HepG2 (cell line): Measurements from ENCODE around the gene DNLZ. TPM values are rescaled to one million over a fixed set of nuclear protein-coding genes. Genes with fewer than 3 reads are reported as not detected.
"Not testable (repeated sequence)": the region's sequence is repeated elsewhere in the genome, so short reads cannot be mapped to it uniquely, and the experiment has no call there.

ENCODE experiments used
- ATAC-seq: fragments of 200-7000 bp; cut with Tn5 transposase; 3 replicates; pipeline ENCODE4 v1.9.1; 2020; ENCODE audit warnings: mild to moderate bottlenecking, moderate library complexity
- BruUV-seq: library from RNA; stranded (reverse); fragments of 400-500 nt; replicated peaks from 2 replicates; lab custom pipeline; 2021; lab: Mats Ljungman, UMichigan
- CTCF ChIA-PET: fragments of 300-600 bp; formaldehyde crosslinking; extraction: SDS; loops from one replicate; lab custom pipeline; 2021; ENCODE audit warnings: low total read pairs, inconsistent platforms, low intra/inter-chr PET ratio; lab: Yijun Ruan, JAX
- POLR2A ChIA-PET: fragments of 350-600 bp; sonication (Branson Sonifier 250); formaldehyde crosslinking; loops from one replicate; lab custom pipeline; 2020; ENCODE audit warnings: antibody characterized with exemption, inconsistent platforms; lab: Yijun Ruan, JAX
- DNase-seq: peaks from one replicate; pipeline ENCODE4 v3.0.0-alpha.2; 2015; ENCODE audit warnings: low spot score
- FAIRE-seq: peaks from 3 replicates; lab custom pipeline; 2011; peaks lifted over from hg19 to GRCh38; lab: Jason Lieb, UNC
- H2AFZ ChIP-seq: one replicate; pipeline ENCODE4 v1.6.1; 2011; ENCODE audit warnings: low read length, inconsistent platforms
- H3K27ac ChIP-seq: fragments of 300-600 bp; 3 replicates; pipeline ENCODE4 v1.8.0; 2011; ENCODE audit warnings: mixed run types, mild to moderate bottlenecking, mixed read lengths, low read length, inconsistent platforms; ENCODE audit not compliant: insufficient read depth; ENCODE audit errors: extremely low read length
- H3K27me3 ChIP-seq, 2 experiments: fragments of 200-600 bp in 1 of 2; 2 replicates in 1 of 2; 3 replicates in 1 of 2; pipeline versions ENCODE4 v1.6.0 to v1.8.0; 2011; ENCODE audit warnings: low read length in 2 of 2, mild to moderate bottlenecking in 2 of 2, moderate library complexity in 2 of 2, inconsistent platforms in 1 of 2; ENCODE audit not compliant: insufficient read depth in 2 of 2, control insufficient read depth in 1 of 2
- H3K36me3 ChIP-seq, 2 experiments: fragments of 200-600 bp in 1 of 2; replicated peaks in 1 of 2; 2 replicates in 1 of 2; 3 replicates in 1 of 2; pipeline versions ENCODE4 v1.5.1 to v1.8.0; 2011; ENCODE audit warnings: low read length in 2 of 2, inconsistent platforms in 1 of 2; ENCODE audit not compliant: insufficient read depth in 2 of 2, control insufficient read depth in 1 of 2
- H3K4me1 ChIP-seq: 2 replicates; pipeline ENCODE4 v1.5.1; 2012; ENCODE audit warnings: low read length, inconsistent platforms; ENCODE audit not compliant: insufficient read depth
- H3K4me2 ChIP-seq: 2 replicates; pipeline ENCODE4 v1.6.0; 2011; ENCODE audit warnings: low read depth, low read length, inconsistent platforms
- H3K4me3 ChIP-seq, 3 experiments: fragments of 200-600 bp in 1 of 3; sonication (generic), shearing (Covaris generic) in 1 of 3; replicated peaks in 1 of 3; 2 replicates each; pipeline ENCODE4 v1.5.1; 2011 to 2016; ENCODE audit warnings: low read length in 3 of 3, inconsistent platforms in 2 of 3, low read depth in 2 of 3, mild to moderate bottlenecking in 2 of 3, control low read depth in 1 of 3, mixed read lengths in 1 of 3; ENCODE audit not compliant: insufficient read depth in 1 of 3
- H3K79me2 ChIP-seq: one replicate; pipeline ENCODE4 v1.6.1; 2011; ENCODE audit warnings: low read length, inconsistent platforms; ENCODE audit not compliant: insufficient read depth
- H3K9ac ChIP-seq: 2 replicates; pipeline ENCODE4 v1.6.0; 2011; ENCODE audit warnings: mild to moderate bottlenecking, low read depth, low read length, inconsistent platforms; ENCODE audit not compliant: insufficient read depth
- H3K9me3 ChIP-seq: 2 replicates; pipeline ENCODE4 v1.5.1; 2012; ENCODE audit warnings: mild to moderate bottlenecking, low read length
- H4K20me1 ChIP-seq: 2 replicates; pipeline ENCODE4 v1.6.0; 2011; ENCODE audit warnings: inconsistent platforms, mild to moderate bottlenecking, low read length, moderate library complexity; ENCODE audit not compliant: insufficient read depth
- CCAR2 ChIP-seq: fragments of 200-400 bp; formaldehyde crosslinking; optimal IDR thresholded peaks from 2 replicates; pipeline ENCODE3; 2018; ENCODE audit warnings: low read depth, mild to moderate bottlenecking, low read length, moderate library complexity
- FOXK2 ChIP-seq: fragments of 450-650 bp; IDR thresholded peaks from 2 replicates; pipeline ENCODE4 v1.6.1; 2016
- PLSCR1 ChIP-seq: sonication (generic); formaldehyde crosslinking; IDR thresholded peaks from 2 replicates; pipeline ENCODE4 v1.5.0; 2020; ENCODE audit warnings: missing genetic modification reagents, mild to moderate bottlenecking, borderline replicate concordance
- RERE ChIP-seq: IDR thresholded peaks from 2 replicates; pipeline ENCODE4 v1.6.1; 2016; ENCODE audit warnings: low read depth, missing genetic modification reagents, missing compliant biosample characterization
- REXO4 ChIP-seq: sonication (generic); formaldehyde crosslinking; IDR thresholded peaks from 2 replicates; pipeline ENCODE4 v1.8.0; 2022; ENCODE audit warnings: missing genetic modification reagents, mild to moderate bottlenecking, borderline replicate concordance
- WGBS: methylation state at CpG from one replicate; pipeline ENCODE4 v1.1.6; 2017; ENCODE audit warnings: low lambda C conversion rate; 5-methylcytosine and 5-hydroxymethylcytosine counted together
- in situ Hi-C: cut with HindIII; loops from 2 replicates; pipeline ENCODE4 v1.10.0; 2017; ENCODE audit warnings: low pct_unique_long_range_greater_than_20kb; ENCODE audit not compliant: extremely low pct_ligation_motif_present
- intact Hi-C: fragments of 100-400 bp; cut with micrococcal nuclease; formaldehyde crosslinking; loops from one replicate; pipeline ENCODE4 v1.10.0; 2022; ENCODE audit not compliant: unreplicated experiment
- polyA plus RNA-seq, 8 experiments: library from polyadenylated mRNA; depleted of rRNA in 3 of 8; stranded (reverse) in 7 of 8; unstranded in 1 of 8; fragments of >200 nt; fragmentation: Illumina TruSeq in 4 of 8; extraction: Trizol in 4 of 8; gene quantifications; 2 replicates each; pipeline versions ENCODE4 v1.2.1 to v1.2.3, GENCODE V29; 2011 to 2016; ENCODE audit warnings: low read depth in 4 of 8, missing spikeins in 1 of 8, mixed read lengths in 1 of 8; ENCODE audit not compliant: insufficient read depth in 1 of 8
- total RNA-seq, 5 experiments: library from RNA; depleted of rRNA; stranded (reverse); fragments of >200 nt; fragmentation: Illumina TruSeq; extraction: Trizol; gene quantifications; 2 replicates each; pipeline ENCODE4 v1.2.3, GENCODE V29; 2016; ENCODE audit warnings: low read depth in 1 of 5

DNLZ gene
- total and polyA plus RNA-seq, 2 of the 13 experiments (the other 11 are each of a cell fraction or from before 2014, with no cell fraction given) = 3.4 to 8.0 TPM

GRCh38 chr9:136319955-136320354, 43.6 kb downstream of the DNLZ start:
- FAIRE-seq, BruUV-seq, ATAC-seq, H3K9ac ChIP-seq, CTCF ChIA-PET, in situ Hi-C loops, H3K79me2 ChIP-seq, H3K4me2 ChIP-seq, H4K20me1 ChIP-seq, H3K36me3 ChIP-seq, intact Hi-C loops, POLR2A ChIA-PET, DNase-seq, H2AFZ ChIP-seq, H3K27ac ChIP-seq, H3K4me3 ChIP-seq: not testable (repeated sequence)
- H3K27me3 ChIP-seq = peaks cover 9 to 36% of the 10 kb centered on the region in 2 experiments
- peaks cover 13% of the 10 kb centered on the region for H3K4me1 ChIP-seq
- 57% methylated on average over 3 of the region's 3 CpGs for WGBS
- peaks cover 11% of the 10 kb centered on the region for H3K9me3 ChIP-seq

- CTCF ChIA-PET, BruUV-seq, H4K20me1 ChIP-seq, H3K36me3 ChIP-seq, H3K79me2 ChIP-seq, intact Hi-C loops, FAIRE-seq, H2AFZ ChIP-seq, ATAC-seq, in situ Hi-C loops, POLR2A ChIA-PET, H3K4me3 ChIP-seq, H3K9ac ChIP-seq, H3K4me2 ChIP-seq, DNase-seq, H3K27ac ChIP-seq: not testable (repeated sequence)
- H3K4me1 ChIP-seq = peaks cover 13% of the 10 kb centered on the region
- peaks cover 16% of the 10 kb centered on the region for H3K9me3 ChIP-seq
- 63% methylated on average over 14 of the region's 14 CpGs for WGBS
- H3K27me3 ChIP-seq = peaks cover 9 to 29% of the 10 kb centered on the region in 2 experiments
Measured at GRCh38 chr9:136319244-136319643, 44.3 kb downstream of the DNLZ start.

- DNase-seq (no peak), FAIRE-seq (no peak), ATAC-seq (no peak)
- H3K27ac ChIP-seq = no peak overlapping the region
- POLR2A ChIA-PET = no interaction called here
- no peak overlapping the region for H2AFZ ChIP-seq
- H3K4me1 ChIP-seq = peaks cover 13% of the 10 kb centered on the region
- CTCF ChIA-PET = no interaction called here
- intact Hi-C loops (no loop called here), in situ Hi-C loops (no loop called here)
- H3K36me3 ChIP-seq = no peaks in the 10 kb centered on the region
- no TSS peak for BruUV-seq
- H4K20me1 ChIP-seq = no peaks in the 10 kb centered on the region
- H3K4me3 ChIP-seq = no peak overlapping the region
- WGBS = 42% methylated on average over 3 of the region's 16 CpGs
- H3K4me2 ChIP-seq = no peak overlapping the region
- H3K9ac ChIP-seq = no peak overlapping the region
- peaks cover 16% of the 10 kb centered on the region for H3K9me3 ChIP-seq
- no peaks in the 10 kb centered on the region for H3K79me2 ChIP-seq
- peaks cover 9 to 25% of the 10 kb centered on the region in 2 experiments for H3K27me3 ChIP-seq
- TF ChIP-seq CCAR2 (no peak), PLSCR1 (no peak), RERE (CRISPR knock-in tag) (no peak), FOXK2 (no peak), REXO4 (CRISPR knock-in tag) (no peak)
Measured at GRCh38 chr9:136318776-136319241, 44.7 kb downstream of the DNLZ start.
